Activated T-cell treated with anti-CD3 and anti-CD28 coated beads for 24 hours (primary cell): ENCODE measurements around the gene RSRC1.
"Not testable (repeated sequence)": the region's sequence is repeated elsewhere in the genome, so short reads cannot be mapped to it uniquely, and the experiment has no call there.

ENCODE experiments used
- DNase-seq: peaks from one replicate; pipeline ENCODE4 v3.0.0-alpha.2; 2020; ENCODE audit warnings: low read depth

Gene RSRC1

GRCh38 chr3:158465074-158465473 is 355.2 kb downstream of the RSRC1 start:
- DNase-seq = no peak

DNA sequence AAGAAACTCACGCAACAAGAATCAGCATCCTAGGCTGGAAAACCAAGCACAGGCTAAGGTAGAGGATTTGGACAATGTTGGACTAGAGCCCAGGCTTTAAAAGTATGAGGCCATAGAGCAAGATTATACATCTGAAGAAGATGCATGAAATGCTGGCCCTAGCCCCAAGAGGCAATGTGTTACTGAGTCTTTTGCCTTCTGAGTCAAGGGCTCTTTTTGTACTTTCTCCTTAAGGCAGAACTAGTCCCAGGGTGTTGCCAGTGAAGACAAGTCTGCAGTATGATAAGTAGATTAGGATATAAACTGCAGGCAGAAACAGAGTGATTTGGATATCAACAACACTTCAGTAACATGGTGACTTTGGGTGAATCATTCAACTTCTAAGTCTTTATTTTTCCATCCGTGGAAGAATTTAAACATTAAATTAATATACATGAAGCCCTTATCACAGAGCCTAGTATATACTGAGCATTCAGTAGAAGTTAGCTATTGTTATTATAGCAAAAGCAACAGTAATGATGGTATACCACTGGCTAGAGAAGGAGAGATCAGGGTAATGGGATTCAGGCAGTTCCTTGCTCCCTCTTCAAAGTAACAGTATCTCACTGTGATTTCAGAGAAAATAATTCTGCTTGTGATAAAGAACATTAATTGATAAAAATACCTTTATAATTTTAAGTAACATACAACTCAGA is 361.2 kb downstream of the RSRC1 start:
- DNase-seq = no peak

DNA sequence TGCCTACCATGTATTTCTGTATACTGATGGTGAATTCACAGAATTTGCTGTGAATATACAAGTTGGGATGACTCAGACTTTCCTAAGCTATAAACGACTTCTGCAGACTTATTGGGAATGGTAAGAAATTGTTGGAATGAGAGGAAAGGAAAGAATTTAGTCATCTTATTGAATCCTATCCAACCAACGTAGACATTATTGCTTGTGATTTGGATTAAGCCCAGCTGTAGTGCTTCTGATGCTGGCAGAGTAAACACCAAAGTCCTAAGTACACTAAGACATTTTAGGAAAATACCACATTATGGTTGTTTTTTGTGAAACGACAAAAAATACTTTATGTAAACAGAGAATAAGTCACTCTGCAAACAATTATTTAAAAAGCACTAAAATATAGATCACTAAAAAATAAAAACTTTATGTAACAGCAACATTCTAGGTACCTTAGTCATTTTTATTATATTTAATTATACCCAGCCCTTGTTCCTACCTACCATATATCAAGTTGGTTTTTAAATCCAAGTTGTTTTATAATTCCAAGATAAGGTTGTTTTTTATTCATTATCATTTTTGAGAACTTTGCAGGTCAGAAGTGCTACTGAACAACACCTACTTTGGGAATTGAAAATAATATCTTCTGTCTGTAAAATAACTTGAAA is 361.9 kb downstream of the RSRC1 start:
- no peak for DNase-seq

DNA sequence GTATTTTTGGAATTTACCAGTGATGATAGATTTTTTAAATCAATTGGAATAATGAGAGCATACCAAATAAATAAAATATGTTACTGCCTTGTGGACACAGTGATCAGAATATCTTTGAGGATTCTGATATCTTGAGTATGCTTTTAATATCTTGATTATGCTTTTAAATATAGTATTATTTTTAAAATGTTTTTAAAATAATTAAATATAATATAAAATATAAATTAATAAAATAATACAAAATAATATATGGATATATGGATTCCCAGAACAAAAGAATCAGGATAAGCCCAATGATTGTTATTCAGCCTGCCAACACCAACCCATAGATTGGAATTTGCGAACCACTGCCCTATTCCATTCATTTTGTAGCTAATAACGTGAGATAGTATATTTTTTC is 369.2 kb downstream of the RSRC1 start:
- no peak for DNase-seq

DNA sequence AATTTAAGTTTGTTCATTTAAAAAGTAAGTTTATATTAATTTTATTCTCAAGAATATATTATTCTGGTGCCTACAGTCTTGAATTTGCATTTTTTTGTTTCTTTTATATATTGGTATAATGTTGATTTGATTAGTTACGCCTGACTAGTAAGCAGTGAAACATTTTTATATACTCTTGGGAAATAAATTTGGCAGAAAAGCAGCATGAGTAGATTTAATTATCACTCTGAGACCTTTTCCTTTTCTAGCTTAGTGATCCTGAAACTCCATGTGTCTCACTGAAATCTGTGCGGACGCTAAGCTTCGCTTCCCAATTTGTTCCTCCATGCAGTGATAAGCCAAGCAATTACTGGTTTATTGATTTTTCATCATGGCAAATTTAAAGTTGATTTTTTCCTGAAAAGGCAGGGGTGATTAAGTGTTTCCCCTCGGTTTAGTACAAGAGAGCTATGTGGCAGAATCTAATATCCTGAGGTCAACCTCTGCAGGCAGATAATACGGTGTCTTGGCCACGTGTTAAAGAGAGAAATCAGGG is 373.9 kb downstream of the RSRC1 start:
- DNase-seq = no peak

- DNase-seq = no peak
Observed at GRCh38 chr3:158486200-158486599, 376.3 kb downstream of the RSRC1 start.

GRCh38 chr3:158488670-158489069 is 378.8 kb downstream of the RSRC1 start:
- no peak for DNase-seq

DNA sequence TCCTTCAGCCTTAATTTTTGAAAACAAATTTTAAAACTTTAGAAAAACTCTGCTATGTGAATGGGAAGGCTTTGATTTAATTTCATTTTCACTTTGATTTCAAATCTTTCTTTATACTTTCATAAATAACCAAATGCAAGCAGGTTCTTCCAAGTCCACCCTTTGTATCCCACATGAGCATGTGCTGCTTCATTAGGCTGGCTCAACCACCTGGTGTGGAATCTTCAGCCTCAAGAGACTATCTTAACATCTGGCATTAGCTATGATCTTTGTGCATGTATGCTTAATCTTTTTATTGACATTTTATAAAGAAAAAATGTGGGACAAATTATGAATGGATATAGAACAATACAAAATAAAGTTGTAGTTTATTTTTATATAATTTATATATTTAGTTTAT is 379.3 kb downstream of the RSRC1 start:
- DNase-seq = no peak

GRCh38 chr3:158491968-158492367 is 382.1 kb downstream of the RSRC1 start:
- no peak for DNase-seq

DNA sequence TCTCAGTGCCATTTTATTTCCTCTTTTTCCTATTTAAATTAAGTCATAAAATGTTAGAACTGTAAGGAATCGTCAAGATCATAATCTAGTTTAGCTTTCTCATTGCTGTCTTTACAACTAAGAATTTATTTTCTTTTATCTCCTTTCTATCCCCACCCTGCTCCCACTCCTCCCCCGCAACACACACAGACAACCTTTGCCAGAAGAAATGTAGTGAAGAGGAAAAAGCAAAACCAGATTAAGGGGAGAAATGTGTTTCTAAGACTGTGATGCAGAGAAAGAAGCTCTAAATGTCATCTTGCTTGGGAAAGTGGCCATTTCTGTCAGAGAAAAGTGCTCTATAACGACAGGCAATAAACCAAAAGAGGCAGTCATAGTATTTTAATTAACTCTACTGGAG is 382.8 kb downstream of the RSRC1 start:
- no peak for DNase-seq

- no peak for DNase-seq
Observed at GRCh38 chr3:158493931-158494330, 384.0 kb downstream of the RSRC1 start.

- no peak for DNase-seq
Observed at GRCh38 chr3:158494673-158495072, 384.8 kb downstream of the RSRC1 start.

GRCh38 chr3:158495398-158495902 is 385.6 kb downstream of the RSRC1 start:
- DNase-seq = not testable (repeated sequence)

- DNase-seq = no peak
Observed at GRCh38 chr3:158505117-158505516, 395.2 kb downstream of the RSRC1 start.

DNA sequence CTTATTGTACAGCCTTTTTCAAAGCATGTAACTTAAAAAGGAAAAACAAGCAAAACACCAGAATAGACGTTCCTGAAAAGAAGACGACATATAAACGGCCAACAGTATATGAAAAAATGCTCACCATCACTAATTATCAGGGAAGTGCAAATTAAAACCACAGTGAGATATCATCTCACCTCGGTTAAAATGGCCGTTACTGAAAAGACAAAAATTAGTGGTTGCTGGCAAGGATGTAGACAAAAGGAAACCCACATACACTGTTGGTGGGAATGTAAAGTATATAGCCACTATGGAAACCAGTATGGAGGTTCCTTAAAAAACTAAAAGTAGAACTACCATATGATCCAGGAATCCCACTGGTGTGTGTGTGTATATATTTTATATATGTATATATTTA is 396.6 kb downstream of the RSRC1 start:
- DNase-seq = no peak

GRCh38 chr3:158508481-158508880 is 398.6 kb downstream of the RSRC1 start:
- DNase-seq = no peak

GRCh38 chr3:158509891-158510290 is 400.0 kb downstream of the RSRC1 start:
- DNase-seq = no peak

- DNase-seq = not testable (repeated sequence)
Observed at GRCh38 chr3:158516729-158517128, 406.8 kb downstream of the RSRC1 start.

GRCh38 chr3:158519776-158520175 is 409.9 kb downstream of the RSRC1 start:
- no peak for DNase-seq

DNA sequence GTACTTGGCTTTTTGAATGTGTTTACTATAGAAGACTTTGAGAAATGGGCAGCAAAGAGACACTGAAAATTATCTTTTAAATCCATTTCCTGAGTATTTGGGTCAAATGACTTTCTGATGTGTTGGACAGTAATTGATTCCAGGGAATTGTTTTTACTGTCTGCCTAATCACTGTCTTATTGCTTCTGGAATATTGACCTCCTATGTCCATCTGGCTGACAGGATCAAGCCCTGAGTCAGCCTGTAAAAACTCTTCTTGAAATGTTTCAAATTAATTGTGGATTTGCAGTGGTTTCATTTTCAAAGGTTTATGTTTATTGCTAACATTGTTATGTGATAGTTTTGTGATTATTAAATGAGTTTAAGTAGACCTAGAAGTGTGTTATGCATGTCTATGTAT is 410.5 kb downstream of the RSRC1 start:
- DNase-seq = no peak

DNA sequence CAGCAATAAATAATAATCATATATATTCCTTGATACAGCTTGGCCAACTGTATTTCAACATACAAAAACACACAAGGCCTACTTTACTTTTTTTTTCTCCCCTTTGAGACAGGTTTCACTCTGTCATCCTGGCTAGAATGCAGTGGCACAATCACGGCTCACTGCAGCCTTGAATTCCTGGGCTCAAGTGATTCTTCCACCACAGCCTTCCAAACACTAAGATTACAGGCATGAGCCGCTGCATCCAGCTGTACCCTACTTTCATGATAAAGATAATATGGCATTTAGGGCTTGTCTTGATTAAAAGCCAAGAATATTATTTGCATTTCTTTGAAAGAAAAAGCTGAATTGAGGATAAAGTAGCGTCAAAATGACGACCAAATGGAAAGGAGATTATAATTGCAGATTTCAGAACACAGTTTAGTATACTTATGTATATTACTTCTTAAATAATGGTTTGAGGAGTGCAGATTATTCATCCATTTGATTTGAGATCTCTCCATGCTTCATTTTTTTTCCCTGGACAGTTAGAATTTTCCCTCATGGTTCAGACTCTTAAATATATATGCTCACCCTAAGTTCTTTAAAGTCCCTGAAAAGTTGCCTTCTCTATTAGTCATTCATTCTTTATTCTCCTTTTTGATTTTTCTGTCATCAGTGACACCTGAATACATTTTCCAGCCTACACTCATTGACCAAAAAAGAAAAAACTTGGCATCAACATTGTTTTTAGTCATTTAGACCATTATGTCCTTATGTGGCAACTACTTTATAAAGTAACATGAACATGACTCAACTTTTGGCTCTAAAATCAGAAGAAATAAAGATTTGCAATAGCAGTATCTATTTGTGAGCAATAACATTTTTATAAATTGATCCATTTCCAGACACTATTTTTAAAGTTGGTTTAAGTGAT is 412.6 kb downstream of the RSRC1 start:
- no peak for DNase-seq

- no peak for DNase-seq
Observed at GRCh38 chr3:158528076-158528674, 418.3 kb downstream of the RSRC1 start.
